HepG2 (cell line): ENCODE measurements around the gene CDC42BPG. TPM values are rescaled to one million over a fixed set of nuclear protein-coding genes. Genes with fewer than 3 reads are reported as not detected.

Experiments used
- AHR ChIP-seq: IDR thresholded peaks from 2 replicates; pipeline ENCODE4 v1.6.1; 2018; ENCODE audit warnings: missing genetic modification reagents, missing compliant biosample characterization
- CCDC6 ChIP-seq: sonication (generic); formaldehyde crosslinking; IDR thresholded peaks from 2 replicates; pipeline ENCODE4 v1.8.1; 2022; ENCODE audit warnings: mild to moderate bottlenecking, missing genetic modification reagents, moderate library complexity
- DR1 ChIP-seq: sonication (generic); formaldehyde crosslinking; IDR thresholded peaks from 2 replicates; pipeline ENCODE4 v1.8.0; 2021; ENCODE audit warnings: mild to moderate bottlenecking, missing genetic modification reagents, inconsistent platforms
- HIVEP1 ChIP-seq: sonication (generic); formaldehyde crosslinking; IDR thresholded peaks from 2 replicates; pipeline ENCODE4 v1.4.0; 2020; ENCODE audit warnings: mild to moderate bottlenecking, missing genetic modification reagents
- HNF1B ChIP-seq: sonication (generic); formaldehyde crosslinking; IDR thresholded peaks from 2 replicates; pipeline ENCODE4 v1.5.1; 2020; ENCODE audit warnings: mild to moderate bottlenecking, moderate library complexity, missing genetic modification reagents
- HOXA9 ChIP-seq: sonication (generic); formaldehyde crosslinking; IDR thresholded peaks from 2 replicates; pipeline ENCODE4 v1.8.1; 2022; ENCODE audit warnings: missing genetic modification reagents, mild to moderate bottlenecking, moderate library complexity, borderline replicate concordance
- MTF1 ChIP-seq: sonication (generic); formaldehyde crosslinking; IDR thresholded peaks from 2 replicates; pipeline ENCODE4 v1.5.0; 2020; ENCODE audit warnings: missing genetic modification reagents
- NR3C1 ChIP-seq: sonication (generic); formaldehyde crosslinking; IDR thresholded peaks from 2 replicates; pipeline ENCODE4 v1.4.0; 2020; ENCODE audit warnings: missing genetic modification reagents
- SRF ChIP-seq: IDR thresholded peaks from 2 replicates; pipeline ENCODE4 v1.6.1; 2011; ENCODE audit warnings: mild to moderate bottlenecking, low read depth, low read length, moderate library complexity
- TEAD3 ChIP-seq: optimal IDR thresholded peaks from 2 replicates; pipeline ENCODE3; 2016; ENCODE audit warnings: borderline replicate concordance
- ZBTB26 ChIP-seq: IDR thresholded peaks from 2 replicates; pipeline ENCODE4 v1.6.1; 2016; ENCODE audit warnings: missing compliant biosample characterization, missing genetic modification reagents, borderline replicate concordance
- ZFP37 ChIP-seq: sonication (generic); formaldehyde crosslinking; IDR thresholded peaks from 2 replicates; pipeline ENCODE4 v1.4.0; 2020; ENCODE audit warnings: missing genetic modification reagents, borderline replicate concordance
- ZNF296 ChIP-seq: sonication (generic); formaldehyde crosslinking; conservative IDR thresholded peaks from 2 replicates; pipeline ENCODE4 v1.5.0; 2020; ENCODE audit warnings: mild to moderate bottlenecking, missing genetic modification reagents
- ZNF343 ChIP-seq: sonication (generic); formaldehyde crosslinking; IDR thresholded peaks from 2 replicates; pipeline ENCODE4 v1.4.0; 2020; ENCODE audit warnings: mild to moderate bottlenecking, missing genetic modification reagents
- ZNF567 ChIP-seq: sonication (generic); formaldehyde crosslinking; IDR thresholded peaks from 2 replicates; pipeline ENCODE4 v1.8.1; 2023; ENCODE audit warnings: mild to moderate bottlenecking, missing genetic modification reagents, borderline replicate concordance
- ZNF570 ChIP-seq: sonication (generic); formaldehyde crosslinking; IDR thresholded peaks from 2 replicates; pipeline ENCODE4 v1.4.0; 2020; ENCODE audit warnings: mild to moderate bottlenecking, missing genetic modification reagents, borderline replicate concordance
- ZNF577 ChIP-seq: sonication (generic); formaldehyde crosslinking; IDR thresholded peaks from 2 replicates; pipeline ENCODE4 v1.4.0; 2020; ENCODE audit warnings: mild to moderate bottlenecking, low read depth, missing genetic modification reagents, borderline replicate concordance
- ZSCAN20 ChIP-seq: sonication (generic); formaldehyde crosslinking; IDR thresholded peaks from 2 replicates; pipeline ENCODE4 v1.4.0; 2020; ENCODE audit warnings: missing genetic modification reagents, mild to moderate bottlenecking, borderline replicate concordance
- polyA plus RNA-seq, 8 experiments: library from polyadenylated mRNA; depleted of rRNA in 3 of 8; stranded (reverse) in 7 of 8; unstranded in 1 of 8; fragments of >200 nt; fragmentation: Illumina TruSeq in 4 of 8; extraction: Trizol in 4 of 8; gene quantifications; 2 replicates each; pipeline versions ENCODE4 v1.2.1 to v1.2.3, GENCODE V29; 2011 to 2016; ENCODE audit warnings: low read depth in 4 of 8, missing spikeins in 1 of 8, mixed read lengths in 1 of 8; ENCODE audit not compliant: insufficient read depth in 1 of 8
- total RNA-seq, 5 experiments: library from RNA; depleted of rRNA; stranded (reverse); fragments of >200 nt; fragmentation: Illumina TruSeq; extraction: Trizol; gene quantifications; 2 replicates each; pipeline ENCODE4 v1.2.3, GENCODE V29; 2016; ENCODE audit warnings: low read depth in 1 of 5
- TF ChIP-seq, protein P1 (sequence below): sonication (generic); formaldehyde crosslinking; IDR thresholded peaks from 2 replicates; pipeline ENCODE4 v1.8.1; 2023; ENCODE audit warnings: missing genetic modification reagents, mild to moderate bottlenecking, borderline replicate concordance
- TF ChIP-seq, protein P2 (sequence below): IDR thresholded peaks from 2 replicates; pipeline ENCODE4 v1.6.1; 2016; ENCODE audit warnings: mild to moderate bottlenecking, missing biosample characterization, missing genetic modification reagents
- TF ChIP-seq, protein P3 (sequence below): sonication (generic); formaldehyde crosslinking; IDR thresholded peaks from 2 replicates; pipeline ENCODE4 v1.4.0; 2020; ENCODE audit warnings: missing genetic modification reagents
- TF ChIP-seq, protein P4 (sequence below): sonication (generic); formaldehyde crosslinking; IDR thresholded peaks from 2 replicates; pipeline ENCODE4 v1.5.0; 2020; ENCODE audit warnings: mild to moderate bottlenecking, missing genetic modification reagents
- TF ChIP-seq, protein P5 (sequence below): sonication (generic); formaldehyde crosslinking; IDR thresholded peaks from 2 replicates; pipeline ENCODE4 v1.4.0; 2020; ENCODE audit warnings: missing genetic modification reagents

The CDC42BPG gene
- total and polyA plus RNA-seq, 2 of the 13 experiments (the other 11 are each of a cell fraction or from before 2014, with no cell fraction given), result 0.55 to 1.4 TPM

- TF ChIP-seq TEAD3 (CRISPR knock-in tag), result no peak
- TF ChIP-seq, protein P1, sequence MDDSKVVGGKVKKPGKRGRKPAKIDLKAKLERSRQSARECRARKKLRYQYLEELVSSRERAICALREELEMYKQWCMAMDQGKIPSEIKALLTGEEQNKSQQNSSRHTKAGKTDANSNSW, result no peak
- TF ChIP-seq HNF1B (CRISPR knock-in tag), result no peak
- TF ChIP-seq, protein P2, sequence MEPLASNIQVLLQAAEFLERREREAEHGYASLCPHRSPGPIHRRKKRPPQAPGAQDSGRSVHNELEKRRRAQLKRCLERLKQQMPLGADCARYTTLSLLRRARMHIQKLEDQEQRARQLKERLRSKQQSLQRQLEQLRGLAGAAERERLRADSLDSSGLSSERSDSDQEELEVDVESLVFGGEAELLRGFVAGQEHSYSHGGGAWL (CRISPR knock-in tag), result no peak
- 0 out of 2 replicates have a peak, but pooled peaks have one; percentile 40 for TF ChIP-seq ZNF570 (CRISPR knock-in tag)
- TF ChIP-seq ZSCAN20, result no peak
- TF ChIP-seq ZNF577, result no peak
- TF ChIP-seq HOXA9 (CRISPR knock-in tag), result no peak
- no peak for TF ChIP-seq HIVEP1
- no peak for TF ChIP-seq ZFP37 (CRISPR knock-in tag)
- no peak for TF ChIP-seq ZNF343 (CRISPR knock-in tag)
- no peak for TF ChIP-seq SRF
- no peak for TF ChIP-seq NR3C1 (CRISPR knock-in tag)
- no peak for TF ChIP-seq ZNF567 (CRISPR knock-in tag)
- TF ChIP-seq DR1 (CRISPR knock-in tag), result no peak
- no peak for TF ChIP-seq MTF1
- no peak for TF ChIP-seq AHR
- TF ChIP-seq ZNF296, result no peak
- no peak for TF ChIP-seq ZBTB26 (CRISPR knock-in tag)
- TF ChIP-seq, protein P3, sequence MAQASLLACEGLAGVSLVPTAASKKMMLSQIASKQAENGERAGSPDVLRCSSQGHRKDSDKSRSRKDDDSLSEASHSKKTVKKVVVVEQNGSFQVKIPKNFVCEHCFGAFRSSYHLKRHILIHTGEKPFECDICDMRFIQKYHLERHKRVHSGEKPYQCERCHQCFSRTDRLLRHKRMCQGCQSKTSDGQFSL (CRISPR knock-in tag), result no peak
- TF ChIP-seq, protein P4, sequence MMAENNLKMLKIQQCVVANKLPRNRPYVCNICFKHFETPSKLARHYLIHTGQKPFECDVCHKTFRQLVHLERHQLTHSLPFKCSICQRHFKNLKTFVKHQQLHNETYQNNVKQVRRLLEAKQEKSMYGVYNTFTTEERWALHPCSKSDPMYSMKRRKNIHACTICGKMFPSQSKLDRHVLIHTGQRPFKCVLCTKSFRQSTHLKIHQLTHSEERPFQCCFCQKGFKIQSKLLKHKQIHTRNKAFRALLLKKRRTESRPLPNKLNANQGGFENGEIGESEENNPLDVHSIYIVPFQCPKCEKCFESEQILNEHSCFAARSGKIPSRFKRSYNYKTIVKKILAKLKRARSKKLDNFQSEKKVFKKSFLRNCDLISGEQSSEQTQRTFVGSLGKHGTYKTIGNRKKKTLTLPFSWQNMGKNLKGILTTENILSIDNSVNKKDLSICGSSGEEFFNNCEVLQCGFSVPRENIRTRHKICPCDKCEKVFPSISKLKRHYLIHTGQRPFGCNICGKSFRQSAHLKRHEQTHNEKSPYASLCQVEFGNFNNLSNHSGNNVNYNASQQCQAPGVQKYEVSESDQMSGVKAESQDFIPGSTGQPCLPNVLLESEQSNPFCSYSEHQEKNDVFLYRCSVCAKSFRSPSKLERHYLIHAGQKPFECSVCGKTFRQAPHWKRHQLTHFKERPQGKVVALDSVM, result no peak
- TF ChIP-seq CCDC6 (CRISPR knock-in tag), result peak; percentile 74; the same call in 1 of the 2 replicates
- TF ChIP-seq, protein P5, sequence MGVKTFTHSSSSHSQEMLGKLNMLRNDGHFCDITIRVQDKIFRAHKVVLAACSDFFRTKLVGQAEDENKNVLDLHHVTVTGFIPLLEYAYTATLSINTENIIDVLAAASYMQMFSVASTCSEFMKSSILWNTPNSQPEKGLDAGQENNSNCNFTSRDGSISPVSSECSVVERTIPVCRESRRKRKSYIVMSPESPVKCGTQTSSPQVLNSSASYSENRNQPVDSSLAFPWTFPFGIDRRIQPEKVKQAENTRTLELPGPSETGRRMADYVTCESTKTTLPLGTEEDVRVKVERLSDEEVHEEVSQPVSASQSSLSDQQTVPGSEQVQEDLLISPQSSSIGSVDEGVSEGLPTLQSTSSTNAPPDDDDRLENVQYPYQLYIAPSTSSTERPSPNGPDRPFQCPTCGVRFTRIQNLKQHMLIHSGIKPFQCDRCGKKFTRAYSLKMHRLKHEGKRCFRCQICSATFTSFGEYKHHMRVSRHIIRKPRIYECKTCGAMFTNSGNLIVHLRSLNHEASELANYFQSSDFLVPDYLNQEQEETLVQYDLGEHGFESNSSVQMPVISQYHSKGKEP (CRISPR knock-in tag), result no peak
Measured at GRCh38 chr11:64878223-64878493, 33.7 kb upstream of the CDC42BPG start (continued).
